ENCODE data around the gene ATG101. TPM values are rescaled to one million over a fixed set of nuclear protein-coding genes. Genes with fewer than 3 reads are reported as not detected.

Gene ATG101
- total RNA-seq, 2 experiments from 2014 or later = 38.0 to 53.9 TPM

DNA sequence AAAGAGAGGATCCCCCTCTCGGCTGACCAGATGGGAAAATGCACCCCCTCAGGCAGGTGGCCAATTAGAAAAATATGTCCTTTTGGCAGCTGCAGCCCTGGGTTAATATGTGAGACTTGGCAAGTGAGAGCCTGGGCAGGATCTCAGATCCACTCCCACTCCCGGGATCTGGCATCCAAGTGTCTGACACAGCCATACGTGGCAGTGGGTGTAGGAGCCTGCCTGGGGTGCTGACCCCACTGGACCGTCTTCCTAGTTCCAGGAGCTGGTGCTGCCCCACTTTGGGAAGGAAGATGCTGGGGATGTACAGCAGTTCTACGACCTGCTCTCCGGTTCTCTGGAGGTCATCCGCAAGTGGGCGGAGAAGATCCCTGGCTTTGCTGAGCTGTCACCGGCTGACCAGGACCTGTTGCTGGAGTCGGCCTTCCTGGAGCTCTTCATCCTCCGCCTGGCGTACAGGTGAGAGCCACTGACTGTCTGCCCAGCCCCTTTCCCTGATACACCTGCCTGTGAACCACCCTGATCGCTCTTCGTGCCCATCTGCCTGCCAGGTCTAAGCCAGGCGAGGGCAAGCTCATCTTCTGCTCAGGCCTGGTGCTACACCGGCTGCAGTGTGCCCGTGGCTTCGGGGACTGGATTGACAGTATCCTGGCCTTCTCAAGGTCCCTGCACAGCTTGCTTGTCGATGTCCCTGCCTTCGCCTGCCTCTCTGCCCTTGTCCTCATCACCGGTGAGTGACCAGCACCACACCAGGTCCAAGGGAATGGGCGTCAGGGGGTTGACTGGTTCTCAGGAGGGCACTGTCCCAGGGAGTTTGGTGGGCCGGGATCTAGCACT is 12.8 kb upstream of the ATG101 start:
- Histone ChIP-seq H3K4me2 (ENCODE audit: low read length) (no peak overlapping the region), H3K79me2 (ENCODE audit: insufficient read depth, low read depth, low read length) (no peaks in the 10 kb centered on the region), H3K36me3 (ENCODE audit: insufficient read depth, low read length) (peaks cover 32% of the 10 kb centered on the region), H3K4me3 (ENCODE audit: low read depth, low read length, poor library complexity, severe bottlenecking) (no peak overlapping the region), H3K27ac (ENCODE audit: low read depth, low read length, poor library complexity, severe bottlenecking) (no peak overlapping the region), H3K9me2 (ENCODE audit: insufficient read depth, low read length) (no peaks in the 10 kb centered on the region), H2AFZ (ENCODE audit: low read length) (no peak overlapping the region), H4K20me1 (ENCODE audit: insufficient read depth, low read length) (no peaks in the 10 kb centered on the region), H3K9me3 (ENCODE audit: low read length) (no peaks in the 10 kb centered on the region), H3K4me1 (ENCODE audit: insufficient read depth, low read length, poor library complexity, severe bottlenecking) (peaks cover 30% of the 10 kb centered on the region)
- no peak for DNase-seq (ENCODE audit: low spot score)
- TF ChIP-seq, protein P1, sequence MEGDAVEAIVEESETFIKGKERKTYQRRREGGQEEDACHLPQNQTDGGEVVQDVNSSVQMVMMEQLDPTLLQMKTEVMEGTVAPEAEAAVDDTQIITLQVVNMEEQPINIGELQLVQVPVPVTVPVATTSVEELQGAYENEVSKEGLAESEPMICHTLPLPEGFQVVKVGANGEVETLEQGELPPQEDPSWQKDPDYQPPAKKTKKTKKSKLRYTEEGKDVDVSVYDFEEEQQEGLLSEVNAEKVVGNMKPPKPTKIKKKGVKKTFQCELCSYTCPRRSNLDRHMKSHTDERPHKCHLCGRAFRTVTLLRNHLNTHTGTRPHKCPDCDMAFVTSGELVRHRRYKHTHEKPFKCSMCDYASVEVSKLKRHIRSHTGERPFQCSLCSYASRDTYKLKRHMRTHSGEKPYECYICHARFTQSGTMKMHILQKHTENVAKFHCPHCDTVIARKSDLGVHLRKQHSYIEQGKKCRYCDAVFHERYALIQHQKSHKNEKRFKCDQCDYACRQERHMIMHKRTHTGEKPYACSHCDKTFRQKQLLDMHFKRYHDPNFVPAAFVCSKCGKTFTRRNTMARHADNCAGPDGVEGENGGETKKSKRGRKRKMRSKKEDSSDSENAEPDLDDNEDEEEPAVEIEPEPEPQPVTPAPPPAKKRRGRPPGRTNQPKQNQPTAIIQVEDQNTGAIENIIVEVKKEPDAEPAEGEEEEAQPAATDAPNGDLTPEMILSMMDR (conservative IDR thresholded peaks at IDR 0.05; ENCODE audit: low read length) = no peak
- TF ChIP-seq EZH2phosphoT487 (IDR thresholded peaks at IDR 0.05; ENCODE audit: borderline replicate concordance, low read depth, low read length) = no peak
- BruUV-seq (replicated peaks) = no TSS peak
- POLR2A ChIA-PET = no interaction called here
- intact Hi-C loops (cut with micrococcal nuclease; ENCODE audit: unreplicated experiment) = no loop called here
- CTCF ChIA-PET (ENCODE audit: unreplicated experiment) = no interaction called here

DNA sequence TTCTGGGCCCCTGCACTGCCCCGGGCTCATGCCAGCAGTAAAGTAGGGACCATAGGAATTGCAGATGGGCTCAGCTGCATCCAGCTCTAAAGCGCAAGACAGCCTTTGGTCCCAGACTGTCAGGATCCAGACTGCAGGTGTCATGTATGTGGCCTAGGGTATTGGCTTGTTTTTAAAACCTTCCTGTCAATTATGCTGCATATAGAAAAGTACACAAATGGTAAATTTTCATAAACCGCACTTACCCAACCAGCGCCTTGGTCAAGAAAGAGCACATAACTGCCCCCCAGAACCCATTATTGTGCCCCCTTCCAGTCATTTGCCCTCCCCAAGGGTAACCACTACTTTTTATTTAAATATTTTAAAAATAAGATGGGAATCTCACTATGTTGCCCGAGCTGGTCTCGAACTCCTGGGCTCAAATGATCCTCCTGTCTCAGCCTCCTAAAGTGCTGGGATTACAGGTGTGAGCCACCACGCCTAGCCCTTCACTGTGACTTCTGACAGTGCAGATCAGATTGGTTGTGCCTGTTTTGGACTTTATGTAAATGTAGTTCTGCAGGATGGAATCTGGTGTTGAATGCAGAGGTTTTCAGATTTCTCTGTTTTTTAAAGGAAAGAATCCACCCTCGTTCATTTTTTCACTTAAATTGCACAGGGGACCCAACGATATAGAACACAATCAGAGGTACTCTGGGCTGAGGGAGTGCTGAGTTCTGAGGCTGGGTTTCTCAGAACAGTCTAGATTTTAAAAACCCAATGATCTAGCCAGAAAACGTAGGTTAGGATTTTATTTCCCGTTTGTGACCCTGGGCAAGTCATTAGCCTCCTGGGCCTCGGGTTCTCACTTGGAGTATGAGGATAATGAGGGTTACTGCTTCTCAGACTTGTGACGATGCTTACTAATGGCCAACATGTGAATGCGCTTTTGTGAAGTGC is 11.9 kb upstream of the ATG101 start:
- Histone ChIP-seq H3K79me2 (ENCODE audit: insufficient read depth, low read depth, low read length) (no peaks in the 10 kb centered on the region), H4K20me1 (ENCODE audit: insufficient read depth, low read length) (no peaks in the 10 kb centered on the region), H3K4me2 (ENCODE audit: low read length) (no peak overlapping the region), H2AFZ (ENCODE audit: low read length) (no peak overlapping the region), H3K9me3 (ENCODE audit: low read length) (no peaks in the 10 kb centered on the region), H3K4me1 (ENCODE audit: insufficient read depth, low read length, poor library complexity, severe bottlenecking) (peaks cover 21% of the 10 kb centered on the region), H3K27ac (ENCODE audit: low read depth, low read length, poor library complexity, severe bottlenecking) (no peak overlapping the region), H3K9me2 (ENCODE audit: insufficient read depth, low read length) (no peaks in the 10 kb centered on the region), H3K4me3 (ENCODE audit: low read depth, low read length, poor library complexity, severe bottlenecking) (no peak overlapping the region), H3K36me3 (ENCODE audit: insufficient read depth, low read length) (peaks cover 32% of the 10 kb centered on the region)
- no peak for TF ChIP-seq EZH2phosphoT487 (IDR thresholded peaks at IDR 0.05; ENCODE audit: borderline replicate concordance, low read depth, low read length)
- TF ChIP-seq, protein P1 (conservative IDR thresholded peaks at IDR 0.05; ENCODE audit: low read length) = no peak
- ChIA-PET POLR2A (interaction anchor here (2.0 kb wide), 1 partner anchor 12 kb away, joined by 7 read pairs; the partner anchor contains the start of gene ATG101), CTCF (ENCODE audit: unreplicated experiment) (no interaction called here)
- no peak for DNase-seq (ENCODE audit: low spot score)
- intact Hi-C loops (cut with micrococcal nuclease; ENCODE audit: unreplicated experiment) = no loop called here
- BruUV-seq (replicated peaks) = no TSS peak

Data from OCI-LY7 (cell line).